H1 (cell line): Measurements from ENCODE around the gene RNF113B. TPM values are rescaled to one million over a fixed set of nuclear protein-coding genes. Genes with fewer than 3 reads are reported as not detected.

Experiments
- CTCF ChIA-PET: fragments of 300-600 bp; sonication (Branson Sonifier 250); formaldehyde crosslinking; loops from one replicate; lab custom pipeline; 2021; ENCODE audit not compliant: partially characterized antibody; lab: Charles Lee
- POLR2A ChIA-PET: fragments of 300-600 bp; sonication (Branson Sonifier 250); formaldehyde crosslinking; loops from one replicate; lab custom pipeline; 2021; ENCODE audit warnings: inconsistent platforms; ENCODE audit not compliant: partially characterized antibody; lab: Charles Lee
- DNase-seq, 2 experiments: peaks; one replicate each; pipeline versions ENCODE4 v3.0.0 to v3.0.0-alpha.2; 2010 to 2022; ENCODE audit warnings: low spot score in 2 of 2, low read depth in 1 of 2, mixed read lengths in 1 of 2
- FAIRE-seq: peaks from 2 replicates; lab custom pipeline; 2011; peaks lifted over from hg19 to GRCh38; lab: Jason Lieb, UNC
- H2AFZ ChIP-seq: 2 replicates; pipeline ENCODE4 v1.8.1; 2012; ENCODE audit warnings: low read length, inconsistent platforms
- H2AK5ac ChIP-seq: 2 replicates; pipeline ENCODE4 v1.6.1; 2013; ENCODE audit warnings: low read depth, low read length
- H2BK120ac ChIP-seq: replicated peaks from 2 replicates; pipeline ENCODE3; 2013; ENCODE audit warnings: low read depth, low read length, inconsistent platforms
- H2BK12ac ChIP-seq: 2 replicates; pipeline ENCODE4 v1.6.1; 2013; ENCODE audit warnings: low read depth, low read length
- H2BK15ac ChIP-seq: 2 replicates; pipeline ENCODE4 v1.6.1; 2013; ENCODE audit warnings: low read length
- H2BK20ac ChIP-seq: 2 replicates; pipeline ENCODE4 v1.6.1; 2013; ENCODE audit warnings: low read length
- H2BK5ac ChIP-seq: 2 replicates; pipeline ENCODE4 v1.6.1; 2013; ENCODE audit warnings: low read depth, low read length
- H3K14ac ChIP-seq: 2 replicates; pipeline ENCODE4 v1.6.1; 2013; ENCODE audit warnings: inconsistent platforms; ENCODE audit not compliant: insufficient read length
- H3K18ac ChIP-seq: 2 replicates; pipeline ENCODE4 v1.6.1; 2013; ENCODE audit warnings: low read length; ENCODE audit errors: extremely low read depth
- H3K23ac ChIP-seq: 2 replicates; pipeline ENCODE4 v1.6.1; 2013; ENCODE audit warnings: inconsistent platforms; ENCODE audit not compliant: insufficient read length
- H3K23me2 ChIP-seq: 2 replicates; pipeline ENCODE4 v1.6.1; 2013; ENCODE audit warnings: low read depth, low read length
- H3K27ac ChIP-seq: 2 replicates; pipeline ENCODE4 v1.6.1; 2011; ENCODE audit warnings: low read depth, low read length, inconsistent platforms
- H3K27me3 ChIP-seq, 4 experiments: replicated peaks in 1 of 4; 1 replicate in 1 of 4; 2 replicates in 3 of 4; pipeline versions ENCODE4 v1.6.1 to v1.8.1; 2011 to 2013; ENCODE audit warnings: low read length in 3 of 4, mild to moderate bottlenecking in 3 of 4, inconsistent platforms in 2 of 4, mixed read lengths in 2 of 4, moderate library complexity in 1 of 4; ENCODE audit not compliant: control insufficient read depth in 3 of 4, insufficient read depth in 3 of 4; ENCODE audit errors: extremely low read depth in 1 of 4
- H3K36me3 ChIP-seq, 4 experiments: 2 replicates each; pipeline versions ENCODE4 v1.6.1 to v1.8.1; 2011 to 2013; ENCODE audit warnings: mild to moderate bottlenecking in 4 of 4, low read length in 3 of 4, moderate library complexity in 2 of 4, control low read depth in 1 of 4, inconsistent platforms in 1 of 4; ENCODE audit not compliant: insufficient read depth in 4 of 4, control insufficient read depth in 2 of 4
- H3K4ac ChIP-seq: replicated peaks from 2 replicates; pipeline ENCODE3; 2013; ENCODE audit warnings: low read length, low read depth, mixed read lengths, inconsistent platforms; ENCODE audit not compliant: insufficient read length
- H3K4me1 ChIP-seq, 4 experiments: replicated peaks in 1 of 4; 1 replicate in 1 of 4; 2 replicates in 3 of 4; pipeline versions ENCODE4 v1.6.1 to v1.8.1; 2011 to 2013; ENCODE audit warnings: low read length in 3 of 4, inconsistent platforms in 2 of 4, mixed read lengths in 1 of 4; ENCODE audit not compliant: insufficient read depth in 4 of 4, control insufficient read depth in 3 of 4
- H3K4me2 ChIP-seq, 2 experiments: 2 replicates each; pipeline versions ENCODE4 v1.6.1 to v1.8.1; 2011 to 2013; ENCODE audit warnings: low read depth in 2 of 2, low read length in 2 of 2, control low read depth in 1 of 2, inconsistent platforms in 1 of 2, mild to moderate bottlenecking in 1 of 2; ENCODE audit not compliant: insufficient read depth in 1 of 2
- H3K4me3 ChIP-seq, 4 experiments: fragments of 200-600, 300-600 bp in 1 of 4; sonication (generic), shearing (Covaris generic), sonication (Bioruptor Twin) in 1 of 4; 2 replicates each; pipeline versions ENCODE4 v1.5.1 to v1.8.1; 2011 to 2016; ENCODE audit warnings: low read length in 4 of 4, low read depth in 3 of 4, control low read depth in 2 of 4, inconsistent platforms in 2 of 4, mild to moderate bottlenecking in 2 of 4, mixed read lengths in 1 of 4, moderate library complexity in 1 of 4; ENCODE audit not compliant: insufficient read depth in 2 of 4; ENCODE audit errors: extremely low read depth in 1 of 4
- H3K56ac ChIP-seq: replicated peaks from 2 replicates; pipeline ENCODE3; 2013; ENCODE audit warnings: low read depth, mild to moderate bottlenecking, mixed read lengths, low read length, inconsistent platforms; ENCODE audit not compliant: insufficient read length
- H3K79me1 ChIP-seq: 2 replicates; pipeline ENCODE4 v1.6.1; 2013; ENCODE audit warnings: low read depth, low read length, control low read depth
- H3K79me2 ChIP-seq, 2 experiments: 2 replicates each; pipeline versions ENCODE4 v1.6.1 to v1.8.1; 2012 to 2013; ENCODE audit warnings: low read length in 2 of 2, mild to moderate bottlenecking in 2 of 2, inconsistent platforms in 1 of 2; ENCODE audit not compliant: insufficient read depth in 2 of 2, control insufficient read depth in 1 of 2
- H3K9ac ChIP-seq, 4 experiments: replicated peaks in 1 of 4; 1 replicate in 1 of 4; 2 replicates in 3 of 4; pipeline versions ENCODE4 v1.6.1 to v1.8.1; 2011 to 2013; ENCODE audit warnings: low read depth in 3 of 4, low read length in 3 of 4, control low read depth in 2 of 4, mild to moderate bottlenecking in 2 of 4, moderate library complexity in 2 of 4, inconsistent platforms in 1 of 4; ENCODE audit errors: extremely low read depth in 1 of 4
- H3K9me3 ChIP-seq, 2 experiments: 2 replicates each; pipeline versions ENCODE4 v1.6.1 to v1.8.1; 2012 to 2013; ENCODE audit warnings: mild to moderate bottlenecking in 2 of 2, moderate library complexity in 2 of 2, control low read depth in 1 of 2, inconsistent platforms in 1 of 2, low read depth in 1 of 2, low read length in 1 of 2, mixed read lengths in 1 of 2; ENCODE audit not compliant: insufficient read depth in 2 of 2
- H4K20me1 ChIP-seq, 2 experiments: replicated peaks in 1 of 2; 2 replicates each; pipeline versions ENCODE3 to v1.8.1; 2011 to 2013; ENCODE audit warnings: inconsistent platforms in 2 of 2, low read length in 2 of 2, mild to moderate bottlenecking in 1 of 2; ENCODE audit not compliant: insufficient read depth in 2 of 2, control insufficient read depth in 1 of 2
- H4K5ac ChIP-seq: 2 replicates; pipeline ENCODE4 v1.6.1; 2013; ENCODE audit warnings: low read length, low read depth, mixed read lengths, inconsistent platforms; ENCODE audit not compliant: insufficient read length
- H4K8ac ChIP-seq: 2 replicates; pipeline ENCODE4 v1.8.0; 2013; ENCODE audit warnings: mild to moderate bottlenecking, moderate library complexity, low read length, inconsistent platforms; ENCODE audit not compliant: insufficient read depth; ENCODE audit errors: extremely low read depth
- H4K91ac ChIP-seq: replicated peaks from 2 replicates; pipeline ENCODE3; 2013; ENCODE audit warnings: low read length, mixed read lengths, inconsistent platforms; ENCODE audit not compliant: insufficient read length
- CBX8 ChIP-seq: fragments of 300-800, 300-1000 bp; sonication (generic); IDR thresholded peaks from 2 replicates; pipeline ENCODE4 v1.7.1; 2016; ENCODE audit warnings: low read depth, low read length, borderline replicate concordance
- JUND ChIP-seq: IDR thresholded peaks from 2 replicates; pipeline ENCODE4 v1.6.1; 2011; ENCODE audit warnings: mild to moderate bottlenecking, improper control_type of control experiment, low read length
- MAFK ChIP-seq: IDR thresholded peaks from 2 replicates; pipeline ENCODE4 v1.6.1; 2012; ENCODE audit warnings: low read depth, mild to moderate bottlenecking, improper control_type of control experiment, low read length
- NANOG ChIP-seq: IDR thresholded peaks from 2 replicates; pipeline ENCODE4 v1.6.1; 2011; ENCODE audit warnings: low read length, low read depth, mild to moderate bottlenecking, inconsistent platforms; ENCODE audit not compliant: insufficient read depth, poor library complexity, severe bottlenecking
- POLR2AphosphoS5 ChIP-seq: IDR thresholded peaks from 2 replicates; pipeline ENCODE4 v1.6.1; 2011; ENCODE audit warnings: low read depth, low read length
- SAP30 ChIP-seq: fragments of 300-600 bp; sonication (generic); IDR thresholded peaks from 2 replicates; pipeline ENCODE4 v1.7.1; 2012; ENCODE audit warnings: low read length, moderate library complexity, mild to moderate bottlenecking, inconsistent platforms; ENCODE audit not compliant: insufficient read depth, insufficient replicate concordance
- USF2 ChIP-seq: IDR thresholded peaks from 2 replicates; pipeline ENCODE4 v1.6.1; 2011; ENCODE audit warnings: low read length, improper control_type of control experiment
- YY1 ChIP-seq: IDR thresholded peaks from 2 replicates; pipeline ENCODE4 v1.6.1; 2011; ENCODE audit warnings: low read depth, mild to moderate bottlenecking, low read length
- WGBS, 2 experiments: shearing (Covaris generic) in 1 of 2; methylation state at CpG; one replicate each; pipeline versions ENCODE4 v1.1.6 to v1.1.7; 2013 to 2015; ENCODE audit warnings: low lambda C conversion rate in 2 of 2, mixed read lengths in 2 of 2, inconsistent platforms in 1 of 2, low coverage in 1 of 2, missing lambda C conversion rate in 1 of 2; ENCODE audit not compliant: insufficient replicate concordance in 2 of 2, insufficient coverage in 1 of 2, insufficient read length in 1 of 2; ENCODE audit errors: extremely low coverage in 1 of 2, missing lambda C conversion rate in 1 of 2; 5-methylcytosine and 5-hydroxymethylcytosine counted together
- polyA plus RNA-seq, 7 experiments: library from polyadenylated mRNA; depleted of rRNA in 3 of 7; stranded (reverse) in 5 of 7; unstranded in 2 of 7; fragments of >200 nt in 5 of 7; fragments of 200-250 nt in 2 of 7; gene quantifications; 1 replicate in 5 of 7; 2 replicates in 1 of 7; 4 replicates in 1 of 7; pipeline versions ENCODE4 v1.2.1 to v1.2.3, GENCODE V29; 2011 to 2013; ENCODE audit warnings: missing spikeins in 2 of 7, mixed read lengths in 2 of 7
- total RNA-seq: library from RNA; stranded (reverse); fragmentation: NEBNext Ultra II Directional; extraction: Animal tissue kit (Norgen Biotek cat#: 25700); gene quantifications from 2 replicates; pipeline ENCODE4 v1.2.1, GENCODE V29; 2021
- TF ChIP-seq, protein P1 (sequence below): IDR thresholded peaks from 2 replicates; pipeline ENCODE4 v1.6.1; 2011; ENCODE audit warnings: low read depth, mild to moderate bottlenecking, low read length; ENCODE audit not compliant: insufficient read depth
- TF ChIP-seq, protein P2 (sequence below): IDR thresholded peaks from 2 replicates; pipeline ENCODE4 v1.6.1; 2012; ENCODE audit warnings: inconsistent platforms

The RNF113B gene
- total and polyA plus RNA-seq, 2 of the 8 experiments (the other 6 are each of a cell fraction or from before 2014, with no cell fraction given): not detected

DNA sequence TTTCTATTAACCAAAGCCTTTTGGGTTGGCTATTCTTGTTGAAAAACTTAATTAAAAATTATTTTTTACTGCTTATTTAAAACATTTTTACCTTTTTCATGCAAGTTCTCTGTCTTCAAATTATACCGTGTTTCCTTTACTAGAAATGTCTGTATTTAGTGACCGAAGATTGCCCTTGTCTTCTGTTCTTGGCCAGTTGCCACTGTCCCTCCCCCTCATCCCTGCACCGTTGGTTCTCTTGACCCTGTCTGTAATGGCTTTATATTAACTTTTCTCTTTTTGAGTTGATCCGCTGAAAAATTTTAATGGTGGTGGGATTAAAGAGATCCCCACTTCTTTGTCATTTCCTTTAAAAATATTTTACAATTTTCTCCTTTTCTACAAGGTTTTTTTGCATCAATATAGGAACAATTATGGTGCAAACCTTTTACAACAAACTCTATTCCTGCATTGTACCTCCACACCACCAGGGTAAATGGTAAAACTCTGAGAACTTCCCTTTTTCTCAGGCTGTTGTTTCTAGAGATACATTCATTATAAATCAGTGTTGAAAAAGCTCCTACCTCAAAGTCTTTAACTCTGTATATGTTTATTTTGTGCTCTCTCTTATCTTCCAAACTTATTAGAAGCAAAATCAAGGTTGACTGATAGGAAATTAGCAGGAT lies 12.9 kb upstream of the RNF113B start:
- 85% methylated on average over 4 of the region's 4 CpGs; no CpG with 5 or more reads in 1 of the 2 experiments for WGBS, 2 experiments
- POLR2A ChIA-PET: interaction anchor here (1.9 kb wide), 1 partner anchor 11 kb away, joined by 8 read pairs; no protein-coding TSS in a partner anchor
- TF ChIP-seq, protein P1, sequence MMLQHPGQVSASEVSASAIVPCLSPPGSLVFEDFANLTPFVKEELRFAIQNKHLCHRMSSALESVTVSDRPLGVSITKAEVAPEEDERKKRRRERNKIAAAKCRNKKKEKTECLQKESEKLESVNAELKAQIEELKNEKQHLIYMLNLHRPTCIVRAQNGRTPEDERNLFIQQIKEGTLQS: no peak
- TF ChIP-seq, protein P2, sequence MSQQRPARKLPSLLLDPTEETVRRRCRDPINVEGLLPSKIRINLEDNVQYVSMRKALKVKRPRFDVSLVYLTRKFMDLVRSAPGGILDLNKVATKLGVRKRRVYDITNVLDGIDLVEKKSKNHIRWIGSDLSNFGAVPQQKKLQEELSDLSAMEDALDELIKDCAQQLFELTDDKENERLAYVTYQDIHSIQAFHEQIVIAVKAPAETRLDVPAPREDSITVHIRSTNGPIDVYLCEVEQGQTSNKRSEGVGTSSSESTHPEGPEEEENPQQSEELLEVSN: no peak
- TF ChIP-seq USF2 (no peak), POLR2AphosphoS5 (no peak), CBX8 (no peak), YY1 (no peak), MAFK (no peak), SAP30 (no peak), NANOG (no peak), JUND (no peak)

More for the DNA sequence above, 12.9 kb upstream of the RNF113B start:
- H2AK5ac ChIP-seq: no peak overlapping the region
- H4K20me1 ChIP-seq: no peaks in the 10 kb centered on the region
- H4K5ac ChIP-seq: no peak overlapping the region
- H4K91ac ChIP-seq: no peak overlapping the region
- H2BK12ac ChIP-seq: no peak overlapping the region
- H2AFZ ChIP-seq: no peak overlapping the region
- no peaks in the 10 kb centered on the region for H3K9me3 ChIP-seq
- no peak overlapping the region for H3K14ac ChIP-seq
- H3K27ac ChIP-seq: no peak overlapping the region
- no peak overlapping the region for H3K56ac ChIP-seq
- H3K27me3 ChIP-seq: no peaks in the 10 kb centered on the region
- no peaks in the 10 kb centered on the region for H3K36me3 ChIP-seq
- no peak overlapping the region for H3K4me3 ChIP-seq
- no peak overlapping the region for H2BK15ac ChIP-seq
- FAIRE-seq (no peak), DNase-seq (no peak)
- H3K23ac ChIP-seq: no peak overlapping the region
- no peak overlapping the region for H2BK5ac ChIP-seq
- CTCF ChIA-PET: interaction anchor here (1.7 to 1.9 kb wide), 2 partner anchors 12 to 45 kb away, joined by 3 to 8 read pairs; no protein-coding TSS in a partner anchor
- peaks cover 3% of the 10 kb centered on the region; the same call in 1 of the 2 replicates for H3K79me1 ChIP-seq
- no peak overlapping the region for H3K4me2 ChIP-seq
- H3K79me2 ChIP-seq: peaks cover 0 to 69% of the 10 kb centered on the region in 2 experiments; a peak in 2 of 4 replicates
- no peaks in the 10 kb centered on the region; the same call in 1 of the 2 replicates for H3K23me2 ChIP-seq
- H2BK20ac ChIP-seq: no peak overlapping the region
- H3K9ac ChIP-seq: no peak overlapping the region
- no peak overlapping the region for H3K18ac ChIP-seq
- H3K4me1 ChIP-seq: peaks cover 0 to 2% (median under 1%) of the 10 kb centered on the region in 4 experiments; a peak in 1 of 7 replicates
- H2BK120ac ChIP-seq: no peak overlapping the region
- H3K4ac ChIP-seq: no peak overlapping the region
- no peak overlapping the region for H4K8ac ChIP-seq
